Liver (tissue), 9 donors: Measurements from ENCODE around the gene KBTBD13. TPM values are rescaled to one million over a fixed set of nuclear protein-coding genes. Genes with fewer than 3 reads are reported as not detected.

Experiments used
- DNase-seq: peaks from one replicate; pipeline ENCODE4 v3.0.0-alpha.2; 2017; ENCODE audit warnings: low spot score
- H3K27ac ChIP-seq, 2 donors: one replicate each; pipeline ENCODE4 v1.7.0; 2013; ENCODE audit warnings: inconsistent platforms in 2 of 2, low read length in 2 of 2, control low read depth in 1 of 2, low read depth in 1 of 2, mild to moderate bottlenecking in 1 of 2
- H3K27me3 ChIP-seq, 4 donors: one replicate each; pipeline versions ENCODE4 v1.6.1 to v1.7.0; 2013; ENCODE audit warnings: low read length in 3 of 4, inconsistent platforms in 1 of 4, mild to moderate bottlenecking in 1 of 4, moderate library complexity in 1 of 4; ENCODE audit not compliant: control insufficient read depth in 4 of 4, insufficient read depth in 4 of 4
- H3K36me3 ChIP-seq, 4 donors: one replicate each; pipeline versions ENCODE4 v1.6.1 to v1.7.0; 2013; ENCODE audit warnings: low read length in 3 of 4, mild to moderate bottlenecking in 3 of 4, low read depth in 1 of 4, moderate library complexity in 1 of 4; ENCODE audit not compliant: control insufficient read depth in 4 of 4, insufficient read depth in 3 of 4
- H3K4me1 ChIP-seq, 4 donors: one replicate each; pipeline versions ENCODE4 v1.6.1 to v1.7.0; 2013; ENCODE audit warnings: low read length in 3 of 4, mild to moderate bottlenecking in 3 of 4, moderate library complexity in 1 of 4; ENCODE audit not compliant: control insufficient read depth in 4 of 4, insufficient read depth in 4 of 4
- H3K4me3 ChIP-seq, 3 donors: one replicate each; pipeline versions ENCODE4 v1.6.1 to v1.7.0; 2013; ENCODE audit warnings: low read length in 3 of 3, control low read depth in 1 of 3, low read depth in 1 of 3, mild to moderate bottlenecking in 1 of 3
- H3K9ac ChIP-seq, 2 donors: one replicate each; pipeline ENCODE4 v1.7.0; 2013; ENCODE audit warnings: low read length in 2 of 2, mild to moderate bottlenecking in 2 of 2, moderate library complexity in 2 of 2, control low read depth in 1 of 2, low read depth in 1 of 2
- H3K9me3 ChIP-seq, 4 donors: one replicate each; pipeline versions ENCODE4 v1.6.1 to v1.7.0; 2013; ENCODE audit warnings: low read length in 3 of 4; ENCODE audit not compliant: control insufficient read depth in 4 of 4
- CTCF ChIP-seq: fragments of 150-350 bp; IDR thresholded peaks from 2 replicates; pipeline ENCODE4 v1.5.1; 2017; ENCODE audit warnings: improper control_type of control experiment, low read depth, low read length; ENCODE audit not compliant: missing input control
- EGR1 ChIP-seq, 2 donors: IDR thresholded peaks; 2 replicates each; pipeline ENCODE4 v1.6.1; 2016 to 2018; ENCODE audit warnings: antibody characterized with exemption in 2 of 2, low read depth in 2 of 2
- HNF4G ChIP-seq: IDR thresholded peaks from 2 replicates; pipeline ENCODE4 v1.6.1; 2016; ENCODE audit warnings: antibody characterized with exemption
- NR2F2 ChIP-seq: IDR thresholded peaks from 2 replicates; pipeline ENCODE4 v1.6.1; 2016; ENCODE audit warnings: antibody characterized with exemption
- RAD21 ChIP-seq, 2 donors: IDR thresholded peaks; 2 replicates each; pipeline ENCODE4 v1.6.1; 2016; ENCODE audit warnings: antibody characterized with exemption in 2 of 2, mild to moderate bottlenecking in 2 of 2
- WGBS: extraction: QIAGEN DNeasy Blood & Tissue Kit; methylation state at CpG from one replicate; pipeline ENCODE4 v1.1.7; 2013; 5-methylcytosine and 5-hydroxymethylcytosine counted together
- polyA plus RNA-seq, 2 donors: library from polyadenylated mRNA; stranded (reverse) in 1 of 2; unstranded in 1 of 2; fragments of 200-250 nt in 1 of 2; fragments of >200 nt in 1 of 2; fragmentation: Nextera tagmentation in 1 of 2; extraction: Ambion mirVana in 1 of 2; gene quantifications; one replicate each; pipeline versions ENCODE4 v1.2.1 to v1.2.3, GENCODE V29; 2013 to 2015
- total RNA-seq, 2 donors: library from RNA; depleted of rRNA; stranded (reverse); fragments of >200 nt; gene quantifications; one replicate each; pipeline ENCODE4 v1.2.3, GENCODE V29; 2014
- TF ChIP-seq, protein P1 (sequence below): IDR thresholded peaks from 2 replicates; pipeline ENCODE4 v1.6.1; 2016; ENCODE audit warnings: antibody characterized with exemption, mild to moderate bottlenecking
- donor health status: healthy.
- donor health status: healthy.
- donor health status: healthy.
- donor health status: healthy.
- donor health status: healthy.

The KBTBD13 gene
- total and polyA plus RNA-seq, 4 donors: not detected

GRCh38 chr15:65067645-65068402 is 8.7 kb upstream of the KBTBD13 start, which contains the start of gene RASL12:
Gene RASL12 (minus strand): TSS chr15:65067991. CDS start chr15:65067835, 156 bp downstream.
- Histone ChIP-seq H3K4me3 (peak within 1 kb of the TSS in 1 of 3 donors; percentile 27), H3K9me3 (no peaks in the 10 kb centered on the region), H3K36me3 (no peaks in the 10 kb centered on the region), H3K27ac (no peak within 1 kb of the TSS), H3K27me3 (no peaks in the 10 kb centered on the region), H3K9ac (no peak within 1 kb of the TSS), H3K4me1 (peaks cover 0 to 2% (median 0%) of the 10 kb centered on the region in 4 donors)
- 18% methylated on average over 66 of the region's 66 CpGs for WGBS
- no peak for DNase-seq
- TF ChIP-seq, protein P1, sequence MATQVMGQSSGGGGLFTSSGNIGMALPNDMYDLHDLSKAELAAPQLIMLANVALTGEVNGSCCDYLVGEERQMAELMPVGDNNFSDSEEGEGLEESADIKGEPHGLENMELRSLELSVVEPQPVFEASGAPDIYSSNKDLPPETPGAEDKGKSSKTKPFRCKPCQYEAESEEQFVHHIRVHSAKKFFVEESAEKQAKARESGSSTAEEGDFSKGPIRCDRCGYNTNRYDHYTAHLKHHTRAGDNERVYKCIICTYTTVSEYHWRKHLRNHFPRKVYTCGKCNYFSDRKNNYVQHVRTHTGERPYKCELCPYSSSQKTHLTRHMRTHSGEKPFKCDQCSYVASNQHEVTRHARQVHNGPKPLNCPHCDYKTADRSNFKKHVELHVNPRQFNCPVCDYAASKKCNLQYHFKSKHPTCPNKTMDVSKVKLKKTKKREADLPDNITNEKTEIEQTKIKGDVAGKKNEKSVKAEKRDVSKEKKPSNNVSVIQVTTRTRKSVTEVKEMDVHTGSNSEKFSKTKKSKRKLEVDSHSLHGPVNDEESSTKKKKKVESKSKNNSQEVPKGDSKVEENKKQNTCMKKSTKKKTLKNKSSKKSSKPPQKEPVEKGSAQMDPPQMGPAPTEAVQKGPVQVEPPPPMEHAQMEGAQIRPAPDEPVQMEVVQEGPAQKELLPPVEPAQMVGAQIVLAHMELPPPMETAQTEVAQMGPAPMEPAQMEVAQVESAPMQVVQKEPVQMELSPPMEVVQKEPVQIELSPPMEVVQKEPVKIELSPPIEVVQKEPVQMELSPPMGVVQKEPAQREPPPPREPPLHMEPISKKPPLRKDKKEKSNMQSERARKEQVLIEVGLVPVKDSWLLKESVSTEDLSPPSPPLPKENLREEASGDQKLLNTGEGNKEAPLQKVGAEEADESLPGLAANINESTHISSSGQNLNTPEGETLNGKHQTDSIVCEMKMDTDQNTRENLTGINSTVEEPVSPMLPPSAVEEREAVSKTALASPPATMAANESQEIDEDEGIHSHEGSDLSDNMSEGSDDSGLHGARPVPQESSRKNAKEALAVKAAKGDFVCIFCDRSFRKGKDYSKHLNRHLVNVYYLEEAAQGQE: no peak
- no peak for TF ChIP-seq EGR1 (IDR thresholded peaks at IDR 0.05; ENCODE audit: low read depth in 2 of 2)

DNA sequence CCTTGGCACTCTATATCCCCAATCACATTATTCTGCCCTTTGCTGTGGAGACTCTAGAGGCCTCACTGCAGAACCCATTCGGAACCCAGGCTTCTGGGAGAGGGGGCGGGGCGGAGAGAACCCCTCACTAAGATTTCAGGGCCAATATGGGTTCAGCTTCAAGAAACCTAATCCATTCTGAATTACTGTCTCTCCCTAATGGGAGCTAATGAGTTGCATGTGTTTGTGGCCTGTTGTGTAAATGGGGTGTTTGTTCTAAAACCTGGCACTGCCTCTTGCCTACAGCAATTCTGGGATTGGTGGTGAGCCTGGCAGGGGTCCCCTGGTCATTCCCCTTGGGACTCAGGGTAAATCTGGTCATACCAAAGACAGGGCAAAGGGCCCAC is 8.2 kb upstream of the KBTBD13 start:
- 94% methylated on average over 3 of the region's 3 CpGs for WGBS
- Histone ChIP-seq H3K4me1 (peaks cover 0 to 2% (median 0%) of the 10 kb centered on the region in 4 donors), H3K4me3 (no peak overlapping the region), H3K27me3 (no peaks in the 10 kb centered on the region), H3K9me3 (no peaks in the 10 kb centered on the region), H3K9ac (no peak overlapping the region), H3K36me3 (no peaks in the 10 kb centered on the region), H3K27ac (no peak overlapping the region)
- DNase-seq: no peak
- TF ChIP-seq HNF4G (no peak), RAD21 (IDR thresholded peaks at IDR 0.05) (no peak), NR2F2 (no peak), CTCF (no peak)
- TF ChIP-seq, protein P1: no peak
